ENCODE measurements around the gene ZBTB7C.

DNA sequence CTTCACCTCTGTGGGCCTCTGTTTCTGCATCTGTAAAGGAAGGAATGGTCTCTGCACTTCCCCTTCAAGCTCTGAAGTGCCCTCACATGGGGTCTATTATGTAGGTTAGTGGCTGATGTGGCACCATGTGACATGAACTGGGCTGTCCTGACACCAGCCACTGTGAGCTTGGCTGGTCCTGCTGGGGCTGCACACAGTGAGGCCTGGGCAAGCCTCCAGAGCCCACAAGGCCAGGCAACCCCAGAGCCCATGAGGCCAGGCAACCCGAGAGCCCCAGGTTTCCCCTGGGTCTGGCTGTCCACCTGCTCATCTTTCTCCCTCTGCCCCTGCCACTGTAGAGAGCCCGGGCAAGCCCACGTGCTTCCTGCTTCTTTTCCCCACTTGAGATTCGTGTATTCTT lies 328.6 kb downstream of the ZBTB7C start:
- TF ChIP-seq, protein P1, sequence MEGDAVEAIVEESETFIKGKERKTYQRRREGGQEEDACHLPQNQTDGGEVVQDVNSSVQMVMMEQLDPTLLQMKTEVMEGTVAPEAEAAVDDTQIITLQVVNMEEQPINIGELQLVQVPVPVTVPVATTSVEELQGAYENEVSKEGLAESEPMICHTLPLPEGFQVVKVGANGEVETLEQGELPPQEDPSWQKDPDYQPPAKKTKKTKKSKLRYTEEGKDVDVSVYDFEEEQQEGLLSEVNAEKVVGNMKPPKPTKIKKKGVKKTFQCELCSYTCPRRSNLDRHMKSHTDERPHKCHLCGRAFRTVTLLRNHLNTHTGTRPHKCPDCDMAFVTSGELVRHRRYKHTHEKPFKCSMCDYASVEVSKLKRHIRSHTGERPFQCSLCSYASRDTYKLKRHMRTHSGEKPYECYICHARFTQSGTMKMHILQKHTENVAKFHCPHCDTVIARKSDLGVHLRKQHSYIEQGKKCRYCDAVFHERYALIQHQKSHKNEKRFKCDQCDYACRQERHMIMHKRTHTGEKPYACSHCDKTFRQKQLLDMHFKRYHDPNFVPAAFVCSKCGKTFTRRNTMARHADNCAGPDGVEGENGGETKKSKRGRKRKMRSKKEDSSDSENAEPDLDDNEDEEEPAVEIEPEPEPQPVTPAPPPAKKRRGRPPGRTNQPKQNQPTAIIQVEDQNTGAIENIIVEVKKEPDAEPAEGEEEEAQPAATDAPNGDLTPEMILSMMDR (IDR thresholded peaks at IDR 0.05) = no peak
- no peak for TF ChIP-seq POLR2A (IDR thresholded peaks at IDR 0.05)
- no peak for TF ChIP-seq POLR2AphosphoS5 (IDR thresholded peaks at IDR 0.05)
